Mononuclear cell (primary cell): ENCODE measurements around the gene SRGAP1. TPM values are rescaled to one million over a fixed set of nuclear protein-coding genes. Genes with fewer than 3 reads are reported as not detected.

ENCODE experiments used
- H3K27me3 ChIP-seq: 2 replicates; pipeline ENCODE4 v1.6.0; 2011; ENCODE audit warnings: low read length, control low read depth; ENCODE audit not compliant: insufficient read depth
- H3K4me1 ChIP-seq: 2 replicates; pipeline ENCODE4 v1.5.1; 2011; ENCODE audit warnings: mild to moderate bottlenecking, low read length, control low read depth; ENCODE audit not compliant: insufficient read depth
- H3K4me3 ChIP-seq: 2 replicates; pipeline ENCODE4 v1.5.1; 2011; ENCODE audit warnings: mild to moderate bottlenecking, low read length, moderate library complexity
- H3K9me3 ChIP-seq: 2 replicates; pipeline ENCODE4 v1.5.1; 2011; ENCODE audit warnings: low read depth, mild to moderate bottlenecking, control low read depth, low read length
- total RNA-seq: library from RNA; depleted of rRNA; stranded (reverse); fragments of >200 nt; gene quantifications from one replicate; pipeline ENCODE4 v1.2.3, GENCODE V29; 2012

SRGAP1 gene
- total RNA-seq, 1 donor = 2.1 TPM

GRCh38 chr12:64051057-64051456, 206.6 kb downstream of the SRGAP1 start:
- Histone ChIP-seq H3K4me3 (no peak overlapping the region), H3K4me1 (no peaks in the 10 kb centered on the region), H3K27me3 (no peaks in the 10 kb centered on the region), H3K9me3 (no peaks in the 10 kb centered on the region)

GRCh38 chr12:64053117-64053516, 208.6 kb downstream of the SRGAP1 start:
- Histone ChIP-seq H3K9me3 (no peaks in the 10 kb centered on the region), H3K4me1 (no peaks in the 10 kb centered on the region), H3K27me3 (no peaks in the 10 kb centered on the region), H3K4me3 (no peak overlapping the region)

GRCh38 chr12:64054079-64054520, 209.6 kb downstream of the SRGAP1 start:
- no peaks in the 10 kb centered on the region for H3K4me1 ChIP-seq
- no peaks in the 10 kb centered on the region for H3K9me3 ChIP-seq
- no peaks in the 10 kb centered on the region for H3K27me3 ChIP-seq
- no peak overlapping the region for H3K4me3 ChIP-seq

- Histone ChIP-seq H3K4me3 (no peak overlapping the region), H3K4me1 (no peaks in the 10 kb centered on the region), H3K9me3 (no peaks in the 10 kb centered on the region), H3K27me3 (no peaks in the 10 kb centered on the region)
Observed at GRCh38 chr12:64056741-64057140, 212.2 kb downstream of the SRGAP1 start.

- Histone ChIP-seq H3K4me3 (no peak overlapping the region), H3K27me3 (no peaks in the 10 kb centered on the region), H3K9me3 (no peaks in the 10 kb centered on the region), H3K4me1 (no peaks in the 10 kb centered on the region)
Observed at GRCh38 chr12:64057706-64058105, 213.2 kb downstream of the SRGAP1 start.

- H3K9me3 ChIP-seq = no peaks in the 10 kb centered on the region
- H3K4me3 ChIP-seq = no peak overlapping the region
- no peaks in the 10 kb centered on the region for H3K4me1 ChIP-seq
- no peaks in the 10 kb centered on the region for H3K27me3 ChIP-seq
Observed at GRCh38 chr12:64058541-64059265, 214.2 kb downstream of the SRGAP1 start.

GRCh38 chr12:64059685-64060084, 215.2 kb downstream of the SRGAP1 start:
- no peaks in the 10 kb centered on the region for H3K27me3 ChIP-seq
- no peaks in the 10 kb centered on the region for H3K4me1 ChIP-seq
- no peak overlapping the region for H3K4me3 ChIP-seq
- no peaks in the 10 kb centered on the region for H3K9me3 ChIP-seq

- no peak overlapping the region for H3K4me3 ChIP-seq
- no peaks in the 10 kb centered on the region for H3K9me3 ChIP-seq
- H3K27me3 ChIP-seq = no peaks in the 10 kb centered on the region
- H3K4me1 ChIP-seq = no peaks in the 10 kb centered on the region
Observed at GRCh38 chr12:64061868-64062375, 217.4 kb downstream of the SRGAP1 start.

- no peak overlapping the region for H3K4me3 ChIP-seq
- H3K4me1 ChIP-seq = no peaks in the 10 kb centered on the region
- no peaks in the 10 kb centered on the region for H3K9me3 ChIP-seq
- H3K27me3 ChIP-seq = no peaks in the 10 kb centered on the region
Observed at GRCh38 chr12:64063121-64063520, 218.6 kb downstream of the SRGAP1 start.

GRCh38 chr12:64064240-64064639, 219.7 kb downstream of the SRGAP1 start:
- no peak overlapping the region for H3K4me3 ChIP-seq
- no peaks in the 10 kb centered on the region for H3K27me3 ChIP-seq
- no peaks in the 10 kb centered on the region for H3K9me3 ChIP-seq
- no peaks in the 10 kb centered on the region for H3K4me1 ChIP-seq

- Histone ChIP-seq H3K9me3 (no peaks in the 10 kb centered on the region), H3K4me1 (no peaks in the 10 kb centered on the region)
Observed at GRCh38 chr12:64064706-64065105, 220.2 kb downstream of the SRGAP1 start.

GRCh38 chr12:64065881-64066451, 221.5 kb downstream of the SRGAP1 start:
- Histone ChIP-seq H3K4me1 (no peaks in the 10 kb centered on the region), H3K9me3 (no peaks in the 10 kb centered on the region), H3K27me3 (no peaks in the 10 kb centered on the region), H3K4me3 (no peak overlapping the region)

More at GRCh38 chr12:64064706-64065105, 220.2 kb downstream of the SRGAP1 start:
- Histone ChIP-seq H3K4me3 (no peak overlapping the region), H3K27me3 (no peaks in the 10 kb centered on the region)

- no peaks in the 10 kb centered on the region for H3K9me3 ChIP-seq
- no peaks in the 10 kb centered on the region for H3K4me1 ChIP-seq
- H3K4me3 ChIP-seq = no peak overlapping the region
- H3K27me3 ChIP-seq = no peaks in the 10 kb centered on the region
Observed at GRCh38 chr12:64066776-64067175, 222.3 kb downstream of the SRGAP1 start.

GRCh38 chr12:64070454-64070853, 226.0 kb downstream of the SRGAP1 start:
- no peaks in the 10 kb centered on the region for H3K9me3 ChIP-seq
- H3K4me1 ChIP-seq = no peaks in the 10 kb centered on the region
- no peak overlapping the region for H3K4me3 ChIP-seq
- H3K27me3 ChIP-seq = no peaks in the 10 kb centered on the region

- no peaks in the 10 kb centered on the region for H3K27me3 ChIP-seq
- H3K4me1 ChIP-seq = no peaks in the 10 kb centered on the region
- no peaks in the 10 kb centered on the region for H3K9me3 ChIP-seq
Observed at GRCh38 chr12:64072916-64073575, 228.5 kb downstream of the SRGAP1 start.

More at GRCh38 chr12:64072916-64073575, 228.5 kb downstream of the SRGAP1 start:
- H3K4me3 ChIP-seq = no peak overlapping the region
